ENCODE measurements around the gene NSUN7. TPM values are rescaled to one million over a fixed set of nuclear protein-coding genes. Genes with fewer than 3 reads are reported as not detected.

The NSUN7 gene
- total RNA-seq, 1 donor from 2014 or later, result 0.91 TPM

DNA sequence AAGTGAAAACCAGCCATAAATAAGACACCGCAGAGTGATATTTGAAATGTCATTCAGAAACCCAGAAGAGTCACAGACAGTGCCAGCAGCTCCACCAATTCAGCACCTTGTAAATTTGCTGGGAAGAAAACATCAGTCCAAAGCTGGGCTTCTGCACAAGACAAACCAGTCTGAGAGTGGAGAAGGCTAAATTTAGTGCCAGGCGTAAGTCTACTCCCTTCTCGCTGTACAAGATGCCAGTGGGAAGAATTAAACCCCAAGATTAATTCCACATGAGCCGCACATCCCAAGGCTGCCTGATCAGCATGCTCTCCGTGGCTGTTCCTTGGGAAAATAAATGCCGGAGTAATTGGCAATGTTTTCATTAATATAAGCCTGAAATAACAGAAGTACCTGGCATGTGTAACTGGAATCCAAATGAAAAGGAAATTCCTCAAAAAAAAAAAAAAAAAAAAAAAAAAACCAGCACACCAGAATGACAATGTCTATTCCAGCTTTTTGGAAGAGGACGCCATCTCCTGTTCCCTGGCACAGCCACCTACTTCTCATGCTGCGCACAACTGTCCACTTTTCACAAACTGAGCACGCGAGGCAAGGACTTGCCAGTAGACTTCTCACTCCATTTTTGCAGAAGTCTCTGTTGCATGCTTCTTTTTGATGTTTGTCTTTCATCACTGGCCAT lies 95.5 kb downstream of the NSUN7 start:
- intact Hi-C loops (cut with micrococcal nuclease), result no loop called here
- H3K36me3 ChIP-seq, result no peaks in the 10 kb centered on the region
- H3K4me1 ChIP-seq, result peaks cover 25% of the 10 kb centered on the region
- H3K27me3 ChIP-seq (ENCODE audit: low read depth), result no peaks in the 10 kb centered on the region
- TF ChIP-seq, protein P1, sequence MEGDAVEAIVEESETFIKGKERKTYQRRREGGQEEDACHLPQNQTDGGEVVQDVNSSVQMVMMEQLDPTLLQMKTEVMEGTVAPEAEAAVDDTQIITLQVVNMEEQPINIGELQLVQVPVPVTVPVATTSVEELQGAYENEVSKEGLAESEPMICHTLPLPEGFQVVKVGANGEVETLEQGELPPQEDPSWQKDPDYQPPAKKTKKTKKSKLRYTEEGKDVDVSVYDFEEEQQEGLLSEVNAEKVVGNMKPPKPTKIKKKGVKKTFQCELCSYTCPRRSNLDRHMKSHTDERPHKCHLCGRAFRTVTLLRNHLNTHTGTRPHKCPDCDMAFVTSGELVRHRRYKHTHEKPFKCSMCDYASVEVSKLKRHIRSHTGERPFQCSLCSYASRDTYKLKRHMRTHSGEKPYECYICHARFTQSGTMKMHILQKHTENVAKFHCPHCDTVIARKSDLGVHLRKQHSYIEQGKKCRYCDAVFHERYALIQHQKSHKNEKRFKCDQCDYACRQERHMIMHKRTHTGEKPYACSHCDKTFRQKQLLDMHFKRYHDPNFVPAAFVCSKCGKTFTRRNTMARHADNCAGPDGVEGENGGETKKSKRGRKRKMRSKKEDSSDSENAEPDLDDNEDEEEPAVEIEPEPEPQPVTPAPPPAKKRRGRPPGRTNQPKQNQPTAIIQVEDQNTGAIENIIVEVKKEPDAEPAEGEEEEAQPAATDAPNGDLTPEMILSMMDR (IDR thresholded peaks at IDR 0.05; ENCODE audit: borderline replicate concordance), result no peak
- DNase-seq, result no peak
- no peaks in the 10 kb centered on the region for H3K9me3 ChIP-seq (replicated peaks)
- no peak overlapping the region for H3K4me3 ChIP-seq
- no peak overlapping the region for H3K27ac ChIP-seq (replicated peaks)

DNA sequence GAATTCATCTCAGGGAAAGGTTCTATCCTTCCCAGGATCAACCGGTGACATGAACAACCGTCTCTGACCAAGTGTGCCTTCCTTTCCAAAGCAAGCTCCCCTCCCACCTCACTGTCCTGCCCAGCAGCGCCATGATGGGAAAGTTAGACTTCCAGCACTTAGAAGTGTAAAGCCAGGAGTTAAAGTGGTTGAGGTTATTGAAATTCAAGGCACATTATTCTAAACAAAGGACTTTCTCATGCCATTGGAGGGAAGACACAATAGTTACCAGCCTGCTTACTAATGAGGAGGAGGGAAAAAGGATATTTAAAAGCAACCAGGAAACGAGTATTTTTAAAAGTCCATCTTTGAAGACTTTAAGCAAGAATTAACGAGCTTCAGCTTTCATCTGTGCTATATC lies 96.8 kb downstream of the NSUN7 start:
- H3K4me1 ChIP-seq, result peaks cover 20% of the 10 kb centered on the region
- no peaks in the 10 kb centered on the region for H3K36me3 ChIP-seq
- DNase-seq, result no peak
- no peak overlapping the region for H3K4me3 ChIP-seq
- H3K27me3 ChIP-seq (ENCODE audit: low read depth), result no peaks in the 10 kb centered on the region
- no peaks in the 10 kb centered on the region for H3K9me3 ChIP-seq (replicated peaks)
- no peak overlapping the region for H3K27ac ChIP-seq (replicated peaks)
- TF ChIP-seq, protein P1 (IDR thresholded peaks at IDR 0.05; ENCODE audit: borderline replicate concordance), result no peak
- intact Hi-C loops (cut with micrococcal nuclease), result no loop called here

- no peak for DNase-seq
- H3K9me3 ChIP-seq (replicated peaks), result no peaks in the 10 kb centered on the region
- H3K4me3 ChIP-seq, result no peak overlapping the region
- H3K27me3 ChIP-seq (ENCODE audit: low read depth), result no peaks in the 10 kb centered on the region
- TF ChIP-seq, protein P1 (IDR thresholded peaks at IDR 0.05; ENCODE audit: borderline replicate concordance), result no peak
- H3K4me1 ChIP-seq, result peaks cover 12% of the 10 kb centered on the region
- H3K27ac ChIP-seq (replicated peaks), result no peak overlapping the region
- no peaks in the 10 kb centered on the region for H3K36me3 ChIP-seq
- intact Hi-C loops (cut with micrococcal nuclease), result no loop called here
Measured at GRCh38 chr4:40848251-40848650, 98.5 kb downstream of the NSUN7 start.

DNA sequence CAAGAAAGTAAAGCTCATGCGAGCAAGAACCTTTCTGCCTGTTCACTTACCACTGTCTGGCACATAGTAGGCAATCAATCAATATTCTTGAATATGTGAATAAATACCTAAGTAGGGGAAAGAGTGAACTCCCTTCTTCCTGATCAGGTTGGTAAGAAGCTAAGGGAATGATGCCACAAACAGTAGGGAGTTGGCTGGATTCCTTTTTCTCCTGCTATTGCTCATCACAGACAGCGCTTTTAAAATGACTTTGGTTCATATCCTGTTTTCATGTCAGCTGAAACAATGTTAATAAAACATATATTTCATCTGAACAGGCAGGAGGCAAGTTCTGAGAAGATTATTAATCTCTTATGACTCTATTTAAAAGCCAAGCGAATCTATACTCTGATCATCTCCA lies 99.2 kb downstream of the NSUN7 start:
- Histone ChIP-seq H3K27me3 (ENCODE audit: low read depth) (no peaks in the 10 kb centered on the region), H3K9me3 (replicated peaks) (no peaks in the 10 kb centered on the region), H3K27ac (replicated peaks) (no peak overlapping the region), H3K36me3 (no peaks in the 10 kb centered on the region), H3K4me3 (no peak overlapping the region), H3K4me1 (peaks cover 9% of the 10 kb centered on the region)
- TF ChIP-seq, protein P1 (IDR thresholded peaks at IDR 0.05; ENCODE audit: borderline replicate concordance), result no peak
- intact Hi-C loops (cut with micrococcal nuclease), result no loop called here
- no peak for DNase-seq

- Histone ChIP-seq H3K4me3 (no peak overlapping the region), H3K4me1 (peaks cover 2% of the 10 kb centered on the region), H3K27ac (replicated peaks) (no peak overlapping the region), H3K9me3 (replicated peaks) (no peaks in the 10 kb centered on the region), H3K27me3 (ENCODE audit: low read depth) (no peaks in the 10 kb centered on the region), H3K36me3 (no peaks in the 10 kb centered on the region)
- TF ChIP-seq, protein P1 (IDR thresholded peaks at IDR 0.05; ENCODE audit: borderline replicate concordance), result no peak
- DNase-seq, result no peak
- intact Hi-C loops (cut with micrococcal nuclease), result no loop called here
Measured at GRCh38 chr4:40850496-40850895, 100.7 kb downstream of the NSUN7 start.
